Measurements from ENCODE around the gene C19orf47.
"Not testable (repeated sequence)": the region's sequence is repeated elsewhere in the genome, so short reads cannot be mapped to it uniquely, and the experiment has no call there.

Gene C19orf47

GRCh38 chr19:40356681-40357595, 8.7 kb upstream of the C19orf47 start:
- no peak for DNase-seq
- in situ Hi-C loops (cut with MboI; ENCODE audit: low pct_unique_long_range_greater_than_20kb, low sequenced_read_pairs) = no loop called here

DNA sequence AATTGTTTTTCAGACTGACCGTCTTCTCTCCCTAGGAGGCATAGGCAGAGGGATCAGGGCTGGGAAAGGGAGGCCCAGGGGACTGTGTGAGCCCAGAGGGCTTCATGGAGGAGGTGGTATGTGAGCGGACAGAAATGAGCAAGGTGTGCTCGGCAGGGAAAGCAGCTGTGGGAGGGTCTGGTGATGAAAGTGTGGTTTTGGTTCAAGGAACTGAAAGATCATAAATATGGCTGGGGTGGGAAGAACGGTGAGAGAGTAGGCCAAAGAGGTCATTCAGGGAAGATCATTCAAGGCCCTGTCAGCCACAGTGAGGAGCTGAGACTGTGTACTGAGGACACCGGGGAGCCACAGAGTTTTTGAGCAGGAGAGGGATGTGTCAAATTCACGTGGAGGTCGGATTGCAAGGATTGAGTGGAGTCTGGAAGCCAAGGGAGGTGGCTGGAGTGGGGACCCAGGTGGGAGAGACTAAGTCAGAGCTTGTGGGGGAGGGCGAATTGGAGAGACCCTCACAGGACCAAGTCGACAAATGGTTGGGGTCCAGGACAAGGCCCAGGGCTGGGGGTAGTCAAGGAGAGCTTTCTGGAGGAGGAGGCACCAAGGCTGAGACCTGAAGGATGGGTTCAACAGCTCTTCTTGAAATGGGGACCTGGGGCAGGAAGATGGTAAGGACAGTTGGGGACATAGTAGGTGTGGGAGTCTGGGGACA, 7.9 kb upstream of the C19orf47 start:
- DNase-seq = no peak
- in situ Hi-C loops (cut with MboI; ENCODE audit: low pct_unique_long_range_greater_than_20kb, low sequenced_read_pairs) = no loop called here

DNA sequence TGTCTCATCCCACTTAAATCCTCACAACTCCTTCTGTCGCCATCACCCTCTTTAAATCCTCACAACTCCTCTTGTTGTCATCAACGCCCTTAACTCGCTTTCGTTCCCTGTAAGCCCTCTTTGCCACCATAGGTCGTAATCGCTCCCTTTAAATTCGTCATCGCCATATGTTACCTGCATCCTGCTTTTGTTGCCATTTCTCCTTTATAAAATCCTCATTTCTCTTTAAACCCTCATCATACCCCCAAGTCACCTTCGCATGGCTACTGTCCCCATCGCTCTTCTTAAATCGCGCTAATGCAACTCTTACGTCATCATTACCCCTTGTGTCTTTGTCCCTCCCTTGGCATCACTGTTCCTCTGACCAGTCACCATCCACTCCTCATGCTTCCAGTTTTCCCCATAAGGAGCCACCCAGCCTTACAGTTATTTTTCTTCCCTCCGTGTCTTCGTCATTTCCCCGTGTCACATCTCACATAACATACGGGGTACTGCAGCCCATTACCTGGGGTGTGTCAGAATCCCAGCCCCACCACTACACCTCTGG, 837 bp upstream of the C19orf47 start:
- no peak for DNase-seq
- in situ Hi-C loops (cut with MboI; ENCODE audit: low pct_unique_long_range_greater_than_20kb, low sequenced_read_pairs) = no loop called here

GRCh38 chr19:40344422-40344821, 3.8 kb downstream of the C19orf47 start:
- in situ Hi-C loops (cut with MboI; ENCODE audit: low pct_unique_long_range_greater_than_20kb, low sequenced_read_pairs) = no loop called here
- DNase-seq = no peak

DNA sequence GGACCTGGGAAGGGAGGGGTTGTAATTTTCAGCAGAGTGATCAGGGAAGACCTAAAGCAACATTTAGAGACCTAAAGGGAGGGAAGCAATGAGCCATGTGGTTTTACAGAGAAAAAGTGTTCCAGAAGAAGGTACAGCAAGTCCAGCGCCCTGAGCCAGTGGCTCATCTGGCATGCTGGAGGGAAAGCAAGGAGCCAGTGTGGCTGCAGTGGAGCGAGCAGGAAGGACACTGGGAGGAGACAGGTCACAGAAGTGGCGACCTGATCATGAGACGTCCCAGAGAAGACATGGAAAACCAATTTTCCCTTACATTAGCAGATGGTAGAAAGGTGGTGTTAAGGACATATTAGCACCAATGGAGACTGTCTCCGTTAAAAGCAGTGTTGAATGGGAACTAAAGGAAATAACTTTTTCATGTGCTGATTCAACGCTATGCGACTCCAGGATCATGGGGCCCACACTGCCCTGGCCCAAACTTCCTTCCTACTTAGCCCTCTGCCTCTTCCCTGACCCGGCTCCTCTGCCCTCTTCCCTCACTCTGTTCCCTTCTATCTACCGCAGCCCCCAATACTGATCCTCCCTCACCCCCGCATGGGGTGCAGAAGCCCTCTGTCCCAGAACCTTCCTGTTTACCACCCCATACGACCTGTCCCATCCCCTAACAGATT, 5.4 kb downstream of the C19orf47 start:
- in situ Hi-C loops (cut with MboI; ENCODE audit: low pct_unique_long_range_greater_than_20kb, low sequenced_read_pairs) = no loop called here
- DNase-seq = no peak

GRCh38 chr19:40341601-40342482, 6.4 kb downstream of the C19orf47 start:
- in situ Hi-C loops (cut with MboI; ENCODE audit: low pct_unique_long_range_greater_than_20kb, low sequenced_read_pairs) = no loop called here
- no peak for DNase-seq

- no peak for DNase-seq
- in situ Hi-C loops (cut with MboI; ENCODE audit: low pct_unique_long_range_greater_than_20kb, low sequenced_read_pairs) = no loop called here
Observed at GRCh38 chr19:40339018-40339728, 9.0 kb downstream of the C19orf47 start.

- DNase-seq = no peak
- in situ Hi-C loops (cut with MboI; ENCODE audit: low pct_unique_long_range_greater_than_20kb, low sequenced_read_pairs) = no loop called here
Observed at GRCh38 chr19:40337594-40337993, 10.6 kb downstream of the C19orf47 start.

- no peak for DNase-seq
- in situ Hi-C loops (cut with MboI; ENCODE audit: low pct_unique_long_range_greater_than_20kb, low sequenced_read_pairs) = no loop called here
Observed at GRCh38 chr19:40337107-40337506, 11.1 kb downstream of the C19orf47 start.

GRCh38 chr19:40336601-40336900, 11.6 kb downstream of the C19orf47 start:
- in situ Hi-C loops (cut with MboI; ENCODE audit: low pct_unique_long_range_greater_than_20kb, low sequenced_read_pairs) = no loop called here
- no peak for DNase-seq

DNA sequence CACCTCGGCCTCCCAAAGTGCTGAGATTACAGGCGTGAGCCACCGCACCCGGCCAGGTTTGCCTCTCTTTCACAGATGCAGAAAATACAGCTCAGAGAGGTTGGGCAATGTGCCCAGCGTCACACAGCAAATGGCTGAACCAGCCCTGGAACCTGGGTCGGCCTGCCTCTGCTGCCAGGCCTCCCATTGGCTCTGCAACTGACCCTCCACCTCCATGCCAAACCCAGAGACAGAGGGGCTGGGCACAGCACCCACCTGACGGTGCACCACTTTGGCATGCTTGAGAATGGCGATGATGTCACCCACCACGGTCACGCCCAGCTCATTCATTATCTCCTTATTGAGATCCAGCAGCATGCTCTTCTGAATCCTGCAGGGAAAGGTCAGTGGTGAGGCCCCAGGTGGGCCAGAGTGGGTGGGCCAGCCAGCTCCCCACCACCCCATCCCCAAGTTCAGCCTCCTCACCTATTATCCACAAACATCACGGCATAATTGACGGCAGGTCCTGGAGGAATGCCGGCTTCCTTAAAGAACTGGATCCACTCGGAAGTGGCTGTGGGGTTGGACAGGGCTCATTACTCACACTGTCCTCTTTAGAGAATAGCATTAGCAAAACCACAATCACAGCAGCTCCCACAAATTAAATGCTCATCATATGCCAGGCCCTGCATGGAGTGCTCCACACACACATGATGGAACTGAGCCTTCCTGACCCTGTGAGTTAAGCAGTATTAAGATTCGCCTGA, 12.2 kb downstream of the C19orf47 start:
- DNase-seq = no peak
- in situ Hi-C loops (cut with MboI; ENCODE audit: low pct_unique_long_range_greater_than_20kb, low sequenced_read_pairs) = no loop called here

DNA sequence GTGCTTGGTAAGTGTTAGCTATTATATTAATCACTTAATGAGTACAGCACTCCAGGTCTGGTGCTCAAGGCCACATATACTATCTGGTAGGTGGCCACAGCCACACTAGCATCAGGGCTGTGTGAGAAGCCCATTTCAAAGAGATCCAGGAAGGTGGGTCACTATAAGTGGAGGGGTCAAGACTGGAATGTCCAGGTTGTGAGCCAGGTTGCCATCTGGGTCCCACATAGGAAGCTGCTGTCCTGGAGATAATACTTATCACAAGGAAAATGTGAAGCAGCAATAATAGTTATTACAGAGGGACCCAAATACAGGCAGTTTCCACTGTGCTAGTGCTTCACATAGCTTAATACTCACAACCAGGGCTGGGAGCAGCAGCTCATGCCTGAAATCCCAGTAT, 13.1 kb downstream of the C19orf47 start:
- in situ Hi-C loops (cut with MboI; ENCODE audit: low pct_unique_long_range_greater_than_20kb, low sequenced_read_pairs) = no loop called here
- DNase-seq = no peak

- DNase-seq; in situ Hi-C loops (cut with MboI; ENCODE audit: low pct_unique_long_range_greater_than_20kb, low sequenced_read_pairs): not testable (repeated sequence)
Observed at GRCh38 chr19:40333083-40333482, 15.1 kb downstream of the C19orf47 start.

DNA sequence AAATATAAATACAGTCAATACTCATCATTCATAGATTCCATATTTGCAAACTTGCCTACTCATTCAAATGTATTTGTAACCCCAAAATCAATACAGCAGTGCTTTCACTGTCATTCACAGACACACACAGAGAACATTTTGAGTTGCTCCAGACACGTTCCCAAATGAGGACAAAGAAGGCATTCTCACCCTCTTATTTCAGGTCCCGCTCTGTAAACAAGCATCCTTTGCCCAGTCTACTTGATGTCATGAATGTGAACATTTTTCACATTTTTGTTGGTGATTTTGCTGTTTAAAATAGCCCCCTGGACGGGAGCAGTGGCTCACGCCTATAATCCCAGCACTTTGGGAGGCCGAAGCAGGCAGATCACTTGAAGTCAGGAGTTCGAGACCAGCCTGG, 15.5 kb downstream of the C19orf47 start:
- DNase-seq = no peak
- in situ Hi-C loops (cut with MboI; ENCODE audit: low pct_unique_long_range_greater_than_20kb, low sequenced_read_pairs) = no loop called here

DNA sequence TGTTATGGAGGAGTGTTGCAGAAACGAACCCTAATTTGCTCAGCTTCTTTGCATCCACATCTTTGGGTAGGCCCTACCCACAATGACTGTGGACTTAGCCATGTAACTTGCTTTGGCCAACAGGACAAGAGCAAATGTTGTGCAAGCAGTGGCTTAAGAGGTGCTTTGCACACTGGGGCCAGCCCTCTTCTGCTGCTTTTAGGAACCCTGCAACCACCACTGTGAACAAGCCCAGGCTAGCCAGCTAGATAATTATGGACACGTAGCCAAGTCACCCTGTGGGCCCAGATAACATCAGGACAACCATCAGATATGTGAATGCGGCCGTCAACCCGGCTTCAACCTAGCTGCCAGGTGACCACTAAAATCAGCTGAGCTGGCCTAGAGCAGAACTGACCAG, 17.1 kb downstream of the C19orf47 start:
- in situ Hi-C loops (cut with MboI; ENCODE audit: low pct_unique_long_range_greater_than_20kb, low sequenced_read_pairs) = no loop called here
- DNase-seq = no peak

DNA sequence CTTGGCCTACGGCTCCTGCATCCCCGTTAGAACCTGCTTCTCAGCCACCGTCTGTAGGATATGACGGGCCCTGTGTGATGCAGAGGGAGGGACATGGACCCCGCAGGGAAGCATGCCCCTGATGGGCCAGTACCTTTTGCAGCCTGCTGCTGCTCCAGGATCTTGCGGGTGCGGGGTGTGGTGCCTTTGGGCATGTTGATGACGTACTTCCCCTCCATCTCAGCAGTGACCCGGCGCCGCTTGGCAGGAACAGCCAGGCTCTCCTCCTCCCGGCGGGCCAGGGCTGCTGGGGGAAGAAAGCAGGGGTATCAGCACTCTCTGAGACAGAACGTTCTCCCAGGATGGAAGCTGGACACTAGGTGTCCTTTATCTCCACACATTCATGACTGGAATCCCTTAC, 22.0 kb downstream of the C19orf47 start:
- DNase-seq = no peak
- in situ Hi-C loops (cut with MboI; ENCODE audit: low pct_unique_long_range_greater_than_20kb, low sequenced_read_pairs) = no loop called here

GRCh38 chr19:40323705-40324104, 24.5 kb downstream of the C19orf47 start:
- in situ Hi-C loops (cut with MboI; ENCODE audit: low pct_unique_long_range_greater_than_20kb, low sequenced_read_pairs) = no loop called here
- DNase-seq = no peak
